Activated CD4-positive, alpha-beta T cell treated with anti-CD3 and anti-CD28 coated beads, Interleukin-2, amount 10 ng/mL, durations not matched to agents 24 days and 14 days (primary cell): Measurements from ENCODE around the gene PFDN5. TPM values are rescaled to one million over a fixed set of nuclear protein-coding genes. Genes with fewer than 3 reads are reported as not detected.

Source experiments
- DNase-seq: peaks from one replicate; pipeline ENCODE4 v3.0.0; 2022
- H3K27ac Mint-ChIP-seq: one replicate; pipeline ENCODE4 v1.8.0; 2022; ENCODE audit warnings: mild to moderate bottlenecking, mixed read lengths
- H3K27me3 Mint-ChIP-seq: one replicate; pipeline ENCODE4 v1.8.0; 2022; ENCODE audit warnings: mixed read lengths
- H3K36me3 Mint-ChIP-seq: one replicate; pipeline ENCODE4 v1.8.0; 2022; ENCODE audit warnings: low read depth, mild to moderate bottlenecking, mixed read lengths
- H3K4me1 Mint-ChIP-seq: one replicate; pipeline ENCODE4 v1.8.0; 2021; ENCODE audit warnings: mixed read lengths
- H3K4me3 Mint-ChIP-seq: one replicate; pipeline ENCODE4 v1.8.0; 2022; ENCODE audit warnings: mild to moderate bottlenecking, moderate library complexity, mixed read lengths
- H3K9me3 Mint-ChIP-seq: one replicate; pipeline ENCODE4 v1.8.0; 2021; ENCODE audit warnings: mixed read lengths
- intact Hi-C: fragments of 100-400 bp; cut with micrococcal nuclease; formaldehyde crosslinking; loops from one replicate; pipeline ENCODE4 v1.15.1; 2023
- total RNA-seq: library from RNA; stranded (reverse); gene quantifications from 2 replicates; pipeline ENCODE4 v1.2.3, GENCODE V29; 2022

The PFDN5 gene
- total RNA-seq, 1 donor from 2014 or later: 319 TPM

GRCh38 chr12:53343969-53344368, 48.6 kb downstream of the PFDN5 start:
- Mint-ChIP-seq H3K4me1 (peaks cover 25% of the 10 kb centered on the region), H3K36me3 (peaks cover 1% of the 10 kb centered on the region), H3K27me3 (peaks cover 9% of the 10 kb centered on the region), H3K27ac (peak overlapping the region; percentile 68), H3K4me3 (peak overlapping the region; percentile 77), H3K9me3 (no peaks in the 10 kb centered on the region)
- intact Hi-C loops: no loop called here
- peak; percentile 64 for DNase-seq

GRCh38 chr12:53344487-53344823, 49.1 kb downstream of the PFDN5 start:
- Mint-ChIP-seq H3K36me3 (peaks cover 1% of the 10 kb centered on the region), H3K4me1 (peaks cover 25% of the 10 kb centered on the region), H3K9me3 (no peaks in the 10 kb centered on the region), H3K27ac (peak overlapping the region; percentile 68), H3K4me3 (peak overlapping the region; percentile 77), H3K27me3 (peaks cover 9% of the 10 kb centered on the region)
- no peak for DNase-seq
- intact Hi-C loops: no loop called here

GRCh38 chr12:53344824-53345485, 49.6 kb downstream of the PFDN5 start:
- intact Hi-C loops: loop anchor here (1.0 kb wide), 2 partner anchors 21 to 186 kb away; no protein-coding TSS in a partner anchor
- Mint-ChIP-seq H3K36me3 (peaks cover 1% of the 10 kb centered on the region), H3K9me3 (no peaks in the 10 kb centered on the region), H3K4me3 (peak overlapping the region; percentile 92), H3K27me3 (peaks cover 5% of the 10 kb centered on the region), H3K27ac (peak overlapping the region; percentile 90), H3K4me1 (peaks cover 24% of the 10 kb centered on the region)
- peak; percentile 89 for DNase-seq

GRCh38 chr12:53345486-53346188, 50.3 kb downstream of the PFDN5 start:
- intact Hi-C loops: loop anchor here (1.0 kb wide), 2 partner anchors 21 to 186 kb away; no protein-coding TSS in a partner anchor
- H3K36me3 Mint-ChIP-seq: peaks cover 1% of the 10 kb centered on the region
- no peak for DNase-seq
- H3K9me3 Mint-ChIP-seq: no peaks in the 10 kb centered on the region
- peaks cover 2% of the 10 kb centered on the region for H3K27me3 Mint-ChIP-seq
- H3K27ac Mint-ChIP-seq: peak overlapping the region; percentile 90
- peak overlapping the region; percentile 92 for H3K4me3 Mint-ChIP-seq
- peaks cover 19% of the 10 kb centered on the region for H3K4me1 Mint-ChIP-seq

- H3K36me3 Mint-ChIP-seq: peaks cover 1% of the 10 kb centered on the region
- intact Hi-C loops: no loop called here
- no peak for DNase-seq
Measured at GRCh38 chr12:53346491-53346890, 51.1 kb downstream of the PFDN5 start.

GRCh38 chr12:53347905-53348304, 52.6 kb downstream of the PFDN5 start:
- Mint-ChIP-seq H3K9me3 (no peaks in the 10 kb centered on the region), H3K4me1 (peaks cover 24% of the 10 kb centered on the region), H3K36me3 (peaks cover 1% of the 10 kb centered on the region), H3K27me3 (no peaks in the 10 kb centered on the region), H3K27ac (no peak overlapping the region), H3K4me3 (no peak overlapping the region)
- intact Hi-C loops: no loop called here
- no peak for DNase-seq

More at GRCh38 chr12:53346491-53346890, 51.1 kb downstream of the PFDN5 start:
- Mint-ChIP-seq H3K4me3 (no peak overlapping the region), H3K9me3 (no peaks in the 10 kb centered on the region), H3K27ac (no peak overlapping the region), H3K4me1 (peaks cover 19% of the 10 kb centered on the region), H3K27me3 (peaks cover 2% of the 10 kb centered on the region)

Other genes starting within 250 kb of the PFDN5 start
- 1.8 and 2.3 TPM in 2 replicates for gene TNS2, start 245.5 kb upstream of the PFDN5 start, total RNA-seq
- gene SPRYD3, start 216.2 kb upstream of the PFDN5 start, total RNA-seq: 35.6 TPM in 2 replicates
- gene IGFBP6, start 197.9 kb upstream of the PFDN5 start, total RNA-seq: not detected in 2 replicates
- gene SOAT2, start 192.1 kb upstream of the PFDN5 start, total RNA-seq: not detected in 2 replicates
- 44.0 and 50.5 TPM in 2 replicates for gene ZNF740, start 114.8 kb upstream of the PFDN5 start, total RNA-seq
- gene CSAD, start 114.6 kb upstream of the PFDN5 start, total RNA-seq: 21.6 and 25.6 TPM in 2 replicates
- 226 and 239 TPM in 2 replicates for gene ITGB7, start 88.3 kb upstream of the PFDN5 start, total RNA-seq
- gene RARG, start 63.3 kb upstream of the PFDN5 start, total RNA-seq: 57.2 and 58.5 TPM in 2 replicates
- 71.8 and 76.7 TPM in 2 replicates for gene ESPL1, start 27.2 kb upstream of the PFDN5 start, total RNA-seq
- gene MYG1, start 4.2 kb downstream of the PFDN5 start, total RNA-seq: 104 and 108 TPM in 2 replicates
- gene AAAS, start 26.1 kb downstream of the PFDN5 start, total RNA-seq: 86.7 and 91.1 TPM in 2 replicates
- gene SP7, start 40.8 kb downstream of the PFDN5 start, total RNA-seq: not detected in 2 replicates
- 67.7 and 69.2 TPM in 2 replicates for gene SP1, start 84.6 kb downstream of the PFDN5 start, total RNA-seq
- gene AMHR2, start 128.3 kb downstream of the PFDN5 start, total RNA-seq: 0.09 TPM in 1 of 2 replicates, not detected in the other
- gene PRR13, start 146.2 kb downstream of the PFDN5 start, total RNA-seq: 201 and 211 TPM in 2 replicates
- gene PCBP2, start 156.6 kb downstream of the PFDN5 start, total RNA-seq: 942 and 960 TPM in 2 replicates
- 13.5 and 15.3 TPM in 2 replicates for gene MAP3K12, start 203.9 kb downstream of the PFDN5 start, total RNA-seq
- 49.7 and 52.2 TPM in 2 replicates for gene TARBP2, start 205.7 kb downstream of the PFDN5 start, total RNA-seq
- gene NPFF, start 211.9 kb downstream of the PFDN5 start, total RNA-seq: 0.57 TPM in 1 of 2 replicates, not detected in the other